Measurements from ENCODE around the gene NACA2.

The NACA2 gene

GRCh38 chr17:61545335-61545938, 45.6 kb downstream of the NACA2 start:
- DNase-seq = no peak

DNA sequence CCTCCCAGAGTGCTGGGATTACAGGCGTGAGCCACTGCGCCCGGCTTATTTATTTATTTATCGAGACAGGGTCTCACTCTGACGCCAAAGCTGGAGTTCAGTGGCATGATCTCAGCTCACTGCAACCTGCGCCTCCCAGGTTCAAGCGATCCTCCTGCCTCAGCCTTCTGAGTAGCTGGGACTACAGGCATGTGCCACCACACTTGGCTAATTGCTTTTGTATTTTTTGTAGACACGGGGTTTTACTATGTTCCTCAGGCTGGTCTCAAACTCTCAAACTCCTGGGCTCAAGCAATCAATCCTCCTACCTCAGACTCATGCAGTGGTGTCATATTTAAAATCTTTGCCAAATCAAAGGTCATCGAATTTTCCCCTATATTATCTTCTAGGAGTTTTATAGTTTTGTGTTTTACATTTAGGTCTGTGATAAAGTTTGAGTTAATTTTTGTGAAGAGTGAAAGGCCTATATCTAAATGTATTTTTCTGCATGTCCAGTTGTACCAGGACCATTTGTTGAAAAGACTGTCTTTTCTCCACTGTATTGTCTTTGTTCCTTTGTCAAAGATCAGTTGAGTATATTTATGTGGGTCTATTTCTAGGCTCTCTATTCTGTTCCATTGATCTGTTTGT, 47.1 kb downstream of the NACA2 start:
- DNase-seq = no peak

DNA sequence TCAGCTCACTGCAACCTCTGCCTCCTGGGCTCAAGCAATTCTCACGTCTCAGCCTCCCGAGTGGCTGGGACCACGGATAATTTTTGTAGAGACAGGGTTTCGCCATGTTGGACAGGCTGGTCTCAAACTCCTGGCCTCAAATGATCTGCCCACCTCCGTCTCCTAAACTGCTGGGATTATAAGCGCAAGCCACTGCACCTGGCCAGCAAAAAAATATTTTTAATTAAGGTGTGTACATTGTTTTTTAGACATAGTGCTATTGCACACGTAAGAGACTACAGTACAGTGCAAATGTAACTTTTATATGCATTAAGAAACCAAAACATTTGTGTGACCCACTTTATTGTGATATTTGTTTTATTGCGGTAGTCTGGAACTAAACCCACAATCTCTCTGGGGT, 49.0 kb downstream of the NACA2 start:
- DNase-seq = no peak

GRCh38 chr17:61540874-61541273, 50.1 kb downstream of the NACA2 start:
- no peak for DNase-seq

All from T-helper 2 cell (primary cell).